ENCODE results near the gene COG5. TPM values are rescaled to one million over a fixed set of nuclear protein-coding genes. Genes with fewer than 3 reads are reported as not detected.

The COG5 gene
- total and polyA plus RNA-seq, 9 of the 15 experiments (the other 6 are each of a cell fraction or from before 2014, with no cell fraction given): 15.3 to 75.1 (median 56.4) TPM

- TF ChIP-seq GMEB1 (CRISPR knock-in tag; IDR thresholded peaks at IDR 0.05) (0 out of 2 replicates have a peak, but pooled peaks have one; percentile 6), ELK3 (CRISPR knock-in tag; IDR thresholded peaks at IDR 0.05) (no peak), MCM5 (IDR thresholded peaks at IDR 0.05; ENCODE audit: low read depth) (no peak), MCM3 (IDR thresholded peaks at IDR 0.05) (no peak), ELF2 (CRISPR knock-in tag; IDR thresholded peaks at IDR 0.05) (no peak; the same call in 1 of the 2 replicates), TAF9B (IDR thresholded peaks at IDR 0.05; ENCODE audit: partially characterized antibody) (no peak), ZNF184 (CRISPR knock-in tag; IDR thresholded peaks at IDR 0.05) (no peak), ZEB2 (IDR thresholded peaks at IDR 0.05) (peak; percentile 39; the same call in 1 of the 2 replicates), BCOR (IDR thresholded peaks at IDR 0.05) (no peak), POLR3G (IDR thresholded peaks at IDR 0.05; ENCODE audit: extremely low read depth, insufficient read length, insufficient replicate concordance) (no peak), NFATC3 (IDR thresholded peaks at IDR 0.05) (no peak), HMBOX1 (IDR thresholded peaks at IDR 0.05) (no peak), NR3C1 (CRISPR knock-in tag; IDR thresholded peaks at IDR 0.05) (no peak), ZNF589 (CRISPR knock-in tag; IDR thresholded peaks at IDR 0.05; ENCODE audit: low read depth) (no peak), POLR3A (IDR thresholded peaks at IDR 0.05; ENCODE audit: borderline replicate concordance, extremely low read depth, insufficient read depth, insufficient read length) (no peak), NFYB (IDR thresholded peaks at IDR 0.05; ENCODE audit: extremely low read depth, insufficient read length) (peak; percentile 80), PRPF4 (IDR thresholded peaks at IDR 0.05; ENCODE audit: insufficient read depth, low read depth, low read length, poor library complexity, severe bottlenecking) (no peak), SNAPC5 (CRISPR knock-in tag; IDR thresholded peaks at IDR 0.05) (no peak), ERF (CRISPR knock-in tag; IDR thresholded peaks at IDR 0.05) (no peak), ZNF217 (CRISPR knock-in tag; IDR thresholded peaks at IDR 0.05) (no peak), ZNF311 (CRISPR knock-in tag; IDR thresholded peaks at IDR 0.05) (no peak), E2F4 (CRISPR knock-in tag; IDR thresholded peaks at IDR 0.05; ENCODE audit: low read depth) (0 out of 2 replicates have a peak, but pooled peaks have one; percentile 66), ZBTB43 (CRISPR knock-in tag; IDR thresholded peaks at IDR 0.05) (no peak)
Measured at GRCh38 chr7:107168233-107169119, 395.2 kb downstream of the COG5 start, which contains the start of gene HBP1 (continued).
